ENCODE data around the gene IGSF21. TPM values are rescaled to one million over a fixed set of nuclear protein-coding genes. Genes with fewer than 3 reads are reported as not detected.
A peak's percentile ranks its signal among the peaks of the same experiment; 100 is the strongest.

IGSF21 gene
- total RNA-seq, 4 donors from 2014 or later, result 1.2 to 19.1 (median 1.9) TPM; not detected in 1

DNA sequence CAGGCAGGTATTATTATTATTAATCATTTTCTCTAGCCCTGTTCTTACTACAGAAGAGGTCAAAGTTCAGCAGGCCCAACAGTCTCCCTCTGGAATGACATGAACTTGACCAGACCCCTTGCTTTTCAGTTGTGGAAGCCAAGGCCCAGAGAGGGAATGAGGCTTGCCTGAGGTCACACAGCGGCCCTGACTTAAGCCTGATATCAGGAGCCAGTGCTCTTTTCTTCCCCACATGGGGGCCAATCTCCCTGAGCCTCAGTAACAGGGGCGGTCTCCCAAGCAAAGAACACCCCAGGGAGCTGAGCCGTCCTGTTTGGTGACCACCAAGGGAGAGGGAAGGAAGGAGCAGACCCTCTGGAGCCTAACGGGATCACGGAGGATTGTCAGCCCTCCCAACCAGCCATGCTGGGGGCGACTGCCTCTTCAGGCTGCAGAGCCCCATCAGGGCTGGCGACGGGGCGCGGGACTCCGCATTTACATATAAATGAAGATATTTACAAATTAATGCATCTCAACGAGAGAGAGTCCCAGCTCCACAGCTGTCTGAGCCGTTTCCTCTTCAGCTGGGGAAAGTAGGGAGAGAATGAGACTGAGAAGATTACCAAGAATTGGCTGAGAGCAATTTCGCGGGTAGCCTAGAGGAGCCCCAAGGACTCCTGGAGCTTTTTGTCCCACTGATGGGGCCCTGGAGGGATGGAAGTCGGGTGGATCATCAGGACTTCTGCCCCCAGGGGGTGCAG, 187.0 kb downstream of the IGSF21 start:
- Histone ChIP-seq H3K9me3 (no peaks in the 10 kb centered on the region), H3K4me1 (no peaks in the 10 kb centered on the region), H3K36me3 (no peaks in the 10 kb centered on the region), H3K4me3 (no peak overlapping the region), H3K27me3 (no peaks in the 10 kb centered on the region), H3K27ac (no peak overlapping the region)
- intact Hi-C loops (cut with DNase I; ENCODE audit: low total_unique reads), result no loop called here
- TF ChIP-seq, protein P1, sequence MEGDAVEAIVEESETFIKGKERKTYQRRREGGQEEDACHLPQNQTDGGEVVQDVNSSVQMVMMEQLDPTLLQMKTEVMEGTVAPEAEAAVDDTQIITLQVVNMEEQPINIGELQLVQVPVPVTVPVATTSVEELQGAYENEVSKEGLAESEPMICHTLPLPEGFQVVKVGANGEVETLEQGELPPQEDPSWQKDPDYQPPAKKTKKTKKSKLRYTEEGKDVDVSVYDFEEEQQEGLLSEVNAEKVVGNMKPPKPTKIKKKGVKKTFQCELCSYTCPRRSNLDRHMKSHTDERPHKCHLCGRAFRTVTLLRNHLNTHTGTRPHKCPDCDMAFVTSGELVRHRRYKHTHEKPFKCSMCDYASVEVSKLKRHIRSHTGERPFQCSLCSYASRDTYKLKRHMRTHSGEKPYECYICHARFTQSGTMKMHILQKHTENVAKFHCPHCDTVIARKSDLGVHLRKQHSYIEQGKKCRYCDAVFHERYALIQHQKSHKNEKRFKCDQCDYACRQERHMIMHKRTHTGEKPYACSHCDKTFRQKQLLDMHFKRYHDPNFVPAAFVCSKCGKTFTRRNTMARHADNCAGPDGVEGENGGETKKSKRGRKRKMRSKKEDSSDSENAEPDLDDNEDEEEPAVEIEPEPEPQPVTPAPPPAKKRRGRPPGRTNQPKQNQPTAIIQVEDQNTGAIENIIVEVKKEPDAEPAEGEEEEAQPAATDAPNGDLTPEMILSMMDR (IDR thresholded peaks at IDR 0.05), result no peak
- TF ChIP-seq POLR2A (IDR thresholded peaks at IDR 0.05), result no peak
- no peak for DNase-seq

DNA sequence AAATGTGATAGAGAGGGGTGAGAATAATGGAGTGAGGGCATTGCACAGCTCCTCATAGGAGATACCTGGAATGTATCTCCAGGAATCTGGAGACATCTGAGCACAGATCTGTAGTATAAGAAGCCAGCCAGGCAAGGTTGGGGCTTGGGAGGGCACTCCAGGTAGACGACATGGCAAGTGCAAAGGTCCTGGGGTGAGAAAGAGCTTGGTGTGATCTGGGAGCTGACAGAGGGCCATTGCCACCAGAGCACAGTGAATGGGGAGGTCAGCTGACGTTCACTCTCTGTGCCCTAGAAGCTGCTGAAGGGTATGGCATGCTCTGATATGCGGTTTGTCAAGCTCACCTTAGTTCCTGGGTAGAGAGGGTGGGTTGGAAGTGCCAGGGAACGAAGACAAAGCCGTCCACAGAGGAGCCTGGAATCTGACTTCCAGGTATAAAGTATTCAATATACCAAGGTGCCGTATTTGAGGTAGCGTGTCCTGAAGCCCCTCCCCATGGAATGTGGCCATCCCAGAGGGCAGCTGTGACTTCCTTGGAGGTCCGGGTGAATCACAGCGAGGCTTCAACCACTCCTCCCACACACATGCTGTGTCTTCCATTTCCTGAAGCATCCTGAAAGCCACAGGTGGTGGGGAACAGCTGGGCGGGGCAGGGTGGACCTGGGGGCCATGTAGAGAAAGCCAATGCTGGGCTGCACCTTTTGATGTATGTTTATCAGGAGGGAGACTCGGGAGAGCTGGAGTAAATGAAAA, 190.5 kb downstream of the IGSF21 start:
- no peaks in the 10 kb centered on the region for H3K27me3 ChIP-seq
- H3K27ac ChIP-seq, result no peak overlapping the region
- no peaks in the 10 kb centered on the region for H3K9me3 ChIP-seq
- no peak for DNase-seq
- intact Hi-C loops (cut with DNase I; ENCODE audit: low total_unique reads), result no loop called here
- H3K4me3 ChIP-seq, result no peak overlapping the region
- no peaks in the 10 kb centered on the region for H3K36me3 ChIP-seq
- H3K4me1 ChIP-seq, result no peaks in the 10 kb centered on the region
- TF ChIP-seq, protein P1 (IDR thresholded peaks at IDR 0.05), result no peak
- TF ChIP-seq POLR2A (IDR thresholded peaks at IDR 0.05), result no peak

DNA sequence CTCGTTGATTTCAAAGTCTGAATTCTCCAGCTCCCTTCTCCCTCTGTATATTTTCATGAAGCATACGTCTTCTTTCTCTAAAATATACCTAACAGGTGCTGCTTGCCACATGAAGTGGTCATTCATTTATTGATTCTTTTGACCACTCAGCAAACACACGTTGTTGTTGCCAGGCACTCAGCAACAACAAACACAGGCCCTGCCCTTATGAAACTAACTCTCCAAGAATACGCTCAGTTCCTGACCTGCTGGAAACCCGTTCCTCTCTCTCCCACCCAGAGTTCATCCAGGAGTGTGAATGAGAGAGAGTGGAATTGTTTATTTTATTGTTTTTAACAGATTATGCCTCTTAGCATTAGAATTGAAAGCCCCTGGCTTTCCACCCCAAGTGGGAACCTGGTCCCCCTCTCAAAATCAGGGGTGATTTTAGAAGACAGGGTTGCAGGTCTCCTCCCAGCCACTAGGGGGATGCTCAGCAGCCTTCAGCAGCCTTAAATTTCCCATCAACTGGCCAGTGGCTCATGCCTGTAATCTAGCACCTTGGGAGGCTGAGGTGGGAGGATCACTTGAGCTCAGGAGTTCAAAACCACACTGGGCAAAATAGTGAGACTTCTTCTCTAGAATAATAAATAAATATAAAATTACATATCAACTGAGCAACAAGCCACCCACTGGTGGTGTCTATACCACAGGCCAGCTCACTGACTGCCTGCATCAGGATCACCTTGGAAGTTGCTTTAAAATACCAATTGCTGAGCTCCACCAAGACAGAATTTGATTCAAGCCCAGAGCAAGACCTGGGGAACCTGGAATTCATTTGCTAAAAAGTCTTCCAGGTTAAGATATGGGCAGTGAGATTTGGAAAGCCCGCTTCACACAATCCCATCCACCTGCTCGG, 192.1 kb downstream of the IGSF21 start:
- H3K4me3 ChIP-seq, result no peak overlapping the region
- intact Hi-C loops (cut with DNase I; ENCODE audit: low total_unique reads), result no loop called here

DNA sequence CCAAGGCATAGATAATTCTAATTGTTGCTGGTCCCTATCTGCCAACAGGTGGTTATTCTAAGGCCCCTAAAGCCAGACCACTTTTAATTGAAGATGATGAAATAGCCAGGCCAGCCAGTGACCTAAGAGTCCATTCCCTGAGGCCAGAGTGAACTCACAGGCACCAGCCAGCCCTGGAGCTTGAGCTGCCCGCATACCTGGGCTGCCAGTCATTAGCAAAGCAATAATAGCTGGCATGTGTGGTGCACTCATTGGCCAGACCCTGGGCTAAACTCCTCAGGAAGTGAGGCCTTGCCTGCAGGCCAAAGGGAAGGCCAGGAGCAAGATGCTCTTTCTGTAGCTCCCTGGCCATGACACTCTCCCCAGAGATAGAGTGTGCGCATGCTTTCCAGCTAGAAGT, 192.8 kb downstream of the IGSF21 start:
- Histone ChIP-seq H3K4me1 (no peaks in the 10 kb centered on the region), H3K27me3 (no peaks in the 10 kb centered on the region), H3K9me3 (no peaks in the 10 kb centered on the region), H3K27ac (no peak overlapping the region), H3K4me3 (no peak overlapping the region), H3K36me3 (no peaks in the 10 kb centered on the region)
- intact Hi-C loops (cut with DNase I; ENCODE audit: low total_unique reads), result no loop called here
- TF ChIP-seq, protein P1 (IDR thresholded peaks at IDR 0.05), result no peak
- TF ChIP-seq POLR2A (IDR thresholded peaks at IDR 0.05), result no peak
- no peak for DNase-seq

More for the DNA sequence above, 192.1 kb downstream of the IGSF21 start:
- Histone ChIP-seq H3K27ac (no peak overlapping the region), H3K4me1 (no peaks in the 10 kb centered on the region), H3K9me3 (no peaks in the 10 kb centered on the region), H3K36me3 (no peaks in the 10 kb centered on the region), H3K27me3 (no peaks in the 10 kb centered on the region)
- TF ChIP-seq, protein P1 (IDR thresholded peaks at IDR 0.05), result peak in 3 of 4 experiments; percentile 13 to 22 (median 20)
- no peak for TF ChIP-seq POLR2A (IDR thresholded peaks at IDR 0.05)
- no peak for DNase-seq
